ENCODE results near the gene ZNG1F.
"Not testable (repeated sequence)": the region's sequence is repeated elsewhere in the genome, so short reads cannot be mapped to it uniquely, and the experiment has no call there.

- not testable (repeated sequence) for TF ChIP-seq POLR2A (IDR thresholded peaks at IDR 0.05; ENCODE audit: low read length); GATA1 (IDR thresholded peaks at IDR 0.05; ENCODE audit: low read depth, low read length)
These were observed 62.2 kb downstream of the ZNG1F start for GRCh38 chr9:41126746-41127446.

All from erythroblast (primary cell).